Osteoblast (primary cell): ENCODE measurements around the gene SNCAIP. TPM values are rescaled to one million over a fixed set of nuclear protein-coding genes. Genes with fewer than 3 reads are reported as not detected.

Source experiments
- DNase-seq: peaks from one replicate; pipeline ENCODE4 v3.0.0; 2011; ENCODE audit warnings: low spot score, mixed read lengths; ENCODE audit not compliant: insufficient read length; ENCODE audit errors: missing footprints
- H2AFZ ChIP-seq: 2 replicates; pipeline ENCODE4 v1.6.0; 2011; ENCODE audit warnings: mild to moderate bottlenecking, low read length
- H3K27ac ChIP-seq: 2 replicates; pipeline ENCODE4 v1.5.1; 2011; ENCODE audit warnings: mild to moderate bottlenecking, low read depth, low read length, moderate library complexity
- H3K27me3 ChIP-seq: 2 replicates; pipeline ENCODE4 v1.6.0; 2012; ENCODE audit warnings: mild to moderate bottlenecking, control low read depth, inconsistent platforms, low read length, moderate library complexity; ENCODE audit not compliant: insufficient read depth
- H3K36me3 ChIP-seq: 2 replicates; pipeline ENCODE4 v1.5.1; 2011; ENCODE audit warnings: mild to moderate bottlenecking, low read length, control low read depth, moderate library complexity; ENCODE audit not compliant: insufficient read depth
- H3K4me1 ChIP-seq: 2 replicates; pipeline ENCODE4 v1.5.1; 2011; ENCODE audit warnings: mild to moderate bottlenecking, low read length, control low read depth, moderate library complexity; ENCODE audit not compliant: insufficient read depth
- H3K4me2 ChIP-seq: 2 replicates; pipeline ENCODE4 v1.6.0; 2011; ENCODE audit warnings: mild to moderate bottlenecking, low read length; ENCODE audit not compliant: insufficient read depth
- H3K4me3 ChIP-seq: fragments of 200-600 bp; sonication (generic); 3 replicates; pipeline ENCODE4 v1.5.1; 2012; ENCODE audit warnings: mild to moderate bottlenecking, low read length, inconsistent platforms; ENCODE audit not compliant: insufficient read depth
- H3K79me2 ChIP-seq: 2 replicates; pipeline ENCODE4 v1.6.0; 2012; ENCODE audit warnings: mild to moderate bottlenecking, low read length, control low read depth, inconsistent platforms; ENCODE audit not compliant: insufficient read depth
- H3K9me3 ChIP-seq: 2 replicates; pipeline ENCODE4 v1.5.1; 2011; ENCODE audit warnings: low read depth, low read length, control low read depth
- H4K20me1 ChIP-seq: 2 replicates; pipeline ENCODE4 v1.6.0; 2012; ENCODE audit warnings: mild to moderate bottlenecking, low read length, control low read depth; ENCODE audit not compliant: insufficient read depth
- total RNA-seq: library from RNA; depleted of rRNA; stranded (reverse); fragments of >200 nt; gene quantifications from 2 replicates; pipeline ENCODE4 v1.2.3, GENCODE V29; 2012
- TF ChIP-seq, protein P1 (sequence below): IDR thresholded peaks from 2 replicates; pipeline ENCODE4 v1.5.1; 2011; ENCODE audit warnings: mild to moderate bottlenecking, low read depth, low read length, moderate library complexity; ENCODE audit errors: extremely low read depth

SNCAIP gene
- total RNA-seq, 1 donor = 6.2 TPM

DNA sequence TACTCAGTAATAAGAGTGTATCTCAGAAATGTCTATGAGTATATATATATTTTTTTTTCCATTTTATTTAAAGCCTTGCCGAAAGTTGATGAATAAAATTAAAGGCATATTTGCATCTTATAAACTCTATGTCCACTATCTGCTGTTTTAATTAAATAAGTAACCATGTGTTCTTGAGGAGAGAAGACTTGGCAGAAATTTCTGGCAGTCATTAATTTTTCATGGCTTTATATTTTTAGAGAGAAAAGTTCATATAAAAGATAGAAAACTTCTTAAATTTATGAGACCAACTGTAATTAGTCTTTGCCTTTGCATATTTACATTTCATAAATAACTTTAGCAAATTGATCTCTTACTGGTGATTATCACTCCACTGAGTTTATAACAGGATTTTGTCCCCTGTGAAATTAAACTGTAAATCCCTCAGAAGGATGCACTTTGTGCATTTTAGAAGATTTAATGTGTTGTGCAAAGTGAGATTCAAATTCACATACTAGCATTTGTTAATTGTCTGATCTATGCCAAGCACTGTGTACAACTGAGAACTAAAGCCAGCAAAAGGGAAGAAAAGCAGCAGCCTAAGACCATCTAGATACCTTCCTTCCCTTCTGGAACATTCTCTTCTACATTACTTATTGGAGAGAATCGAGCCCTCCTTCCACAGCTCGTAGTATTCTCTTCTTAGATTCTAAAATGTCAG, 108.7 kb downstream of the SNCAIP start:
- H3K4me3 ChIP-seq = no peak overlapping the region
- no peaks in the 10 kb centered on the region for H3K27me3 ChIP-seq
- H2AFZ ChIP-seq = no peak overlapping the region
- H4K20me1 ChIP-seq = no peaks in the 10 kb centered on the region
- DNase-seq = no peak
- H3K27ac ChIP-seq = no peak overlapping the region
- TF ChIP-seq, protein P1, sequence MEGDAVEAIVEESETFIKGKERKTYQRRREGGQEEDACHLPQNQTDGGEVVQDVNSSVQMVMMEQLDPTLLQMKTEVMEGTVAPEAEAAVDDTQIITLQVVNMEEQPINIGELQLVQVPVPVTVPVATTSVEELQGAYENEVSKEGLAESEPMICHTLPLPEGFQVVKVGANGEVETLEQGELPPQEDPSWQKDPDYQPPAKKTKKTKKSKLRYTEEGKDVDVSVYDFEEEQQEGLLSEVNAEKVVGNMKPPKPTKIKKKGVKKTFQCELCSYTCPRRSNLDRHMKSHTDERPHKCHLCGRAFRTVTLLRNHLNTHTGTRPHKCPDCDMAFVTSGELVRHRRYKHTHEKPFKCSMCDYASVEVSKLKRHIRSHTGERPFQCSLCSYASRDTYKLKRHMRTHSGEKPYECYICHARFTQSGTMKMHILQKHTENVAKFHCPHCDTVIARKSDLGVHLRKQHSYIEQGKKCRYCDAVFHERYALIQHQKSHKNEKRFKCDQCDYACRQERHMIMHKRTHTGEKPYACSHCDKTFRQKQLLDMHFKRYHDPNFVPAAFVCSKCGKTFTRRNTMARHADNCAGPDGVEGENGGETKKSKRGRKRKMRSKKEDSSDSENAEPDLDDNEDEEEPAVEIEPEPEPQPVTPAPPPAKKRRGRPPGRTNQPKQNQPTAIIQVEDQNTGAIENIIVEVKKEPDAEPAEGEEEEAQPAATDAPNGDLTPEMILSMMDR = no peak
- no peaks in the 10 kb centered on the region for H3K79me2 ChIP-seq
- H3K4me2 ChIP-seq = no peak overlapping the region
- no peaks in the 10 kb centered on the region for H3K4me1 ChIP-seq
- H3K9me3 ChIP-seq = no peaks in the 10 kb centered on the region
- no peaks in the 10 kb centered on the region for H3K36me3 ChIP-seq

DNA sequence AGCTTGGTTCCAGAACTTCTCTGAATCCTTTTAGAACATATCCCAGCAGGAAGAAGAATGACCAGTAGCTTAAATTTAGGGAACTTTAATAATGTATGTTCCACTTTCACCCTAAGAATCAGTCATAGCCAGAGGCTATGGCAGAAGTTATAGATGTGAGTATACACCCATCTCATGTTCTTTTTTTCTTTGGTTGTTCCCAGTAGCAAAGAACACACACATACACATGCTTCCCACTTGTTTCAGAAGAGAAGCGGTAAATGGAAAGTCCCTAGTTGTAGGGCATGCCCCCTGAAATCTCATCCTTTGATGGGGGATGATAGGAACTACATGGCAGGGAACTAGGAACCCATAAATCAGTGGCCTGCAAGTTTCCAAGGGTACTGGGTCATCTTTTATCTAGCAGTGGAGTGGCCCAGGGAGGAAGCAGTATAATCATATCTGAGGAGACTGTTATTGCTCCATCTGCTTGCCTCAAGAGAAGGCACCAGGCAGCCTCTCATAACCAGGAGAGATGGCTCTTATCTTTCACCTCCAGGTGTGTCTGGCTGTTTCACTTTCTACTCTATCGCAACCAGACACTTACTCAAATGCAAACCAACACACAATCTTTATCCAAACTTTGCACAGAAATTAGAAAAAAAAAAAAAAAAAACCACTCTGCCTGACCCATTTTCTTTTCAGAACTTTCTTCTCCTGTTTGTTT, 109.5 kb downstream of the SNCAIP start:
- Histone ChIP-seq H3K4me1 (no peaks in the 10 kb centered on the region), H2AFZ (no peak overlapping the region), H3K4me3 (no peak overlapping the region), H3K4me2 (no peak overlapping the region), H3K79me2 (no peaks in the 10 kb centered on the region), H3K27me3 (no peaks in the 10 kb centered on the region), H4K20me1 (no peaks in the 10 kb centered on the region), H3K9me3 (no peaks in the 10 kb centered on the region), H3K27ac (no peak overlapping the region), H3K36me3 (no peaks in the 10 kb centered on the region)
- no peak for DNase-seq
- TF ChIP-seq, protein P1 = no peak

DNA sequence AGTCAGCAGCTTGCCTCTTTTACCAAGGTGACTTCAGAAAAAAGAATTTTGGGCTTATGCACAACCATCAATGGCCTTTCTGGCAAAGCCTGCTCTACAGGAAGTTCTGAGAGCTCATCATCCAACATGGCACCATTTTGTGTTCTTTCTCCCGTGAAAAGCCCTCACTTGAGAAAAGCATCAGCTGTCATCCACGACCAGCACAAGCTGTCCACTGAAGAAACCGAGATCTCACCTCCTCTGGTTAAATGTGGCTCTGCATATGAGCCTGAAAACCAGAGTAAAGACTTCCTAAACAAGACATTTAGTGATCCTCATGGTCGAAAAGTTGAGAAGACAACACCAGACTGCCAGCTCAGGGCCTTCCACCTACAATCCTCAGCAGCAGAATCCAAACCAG, 111.2 kb downstream of the SNCAIP start:
- H4K20me1 ChIP-seq = no peaks in the 10 kb centered on the region
- no peak overlapping the region for H3K27ac ChIP-seq
- H3K9me3 ChIP-seq = no peaks in the 10 kb centered on the region
- no peaks in the 10 kb centered on the region for H3K4me1 ChIP-seq
- no peak for DNase-seq
- H3K27me3 ChIP-seq = no peaks in the 10 kb centered on the region
- H2AFZ ChIP-seq = no peak overlapping the region
- no peak overlapping the region for H3K4me2 ChIP-seq
- no peaks in the 10 kb centered on the region for H3K79me2 ChIP-seq
- H3K4me3 ChIP-seq = no peak overlapping the region
- TF ChIP-seq, protein P1 = no peak
- no peaks in the 10 kb centered on the region for H3K36me3 ChIP-seq

DNA sequence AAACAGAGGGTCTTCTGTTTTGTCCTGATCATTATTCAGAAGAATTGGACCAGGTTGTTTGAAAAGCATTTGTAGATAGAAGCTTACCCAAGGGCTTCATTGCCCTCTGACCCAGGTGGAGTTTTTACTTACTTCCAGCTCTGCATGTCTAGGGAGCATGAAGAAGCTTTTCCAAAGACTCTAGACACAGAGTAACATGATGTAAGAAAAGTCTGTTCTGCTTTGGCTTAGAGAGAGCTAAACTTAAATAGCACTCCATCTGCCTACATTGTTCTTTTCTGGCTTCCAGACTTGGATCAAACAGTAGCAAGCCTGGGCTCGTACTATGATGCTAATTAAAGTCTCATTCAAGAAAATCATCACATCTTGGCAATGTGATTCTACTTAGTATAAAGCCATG, 112.1 kb downstream of the SNCAIP start:
- Histone ChIP-seq H3K9me3 (no peaks in the 10 kb centered on the region), H3K27me3 (no peaks in the 10 kb centered on the region), H3K27ac (no peak overlapping the region), H4K20me1 (no peaks in the 10 kb centered on the region), H3K4me3 (no peak overlapping the region), H3K36me3 (no peaks in the 10 kb centered on the region), H2AFZ (no peak overlapping the region), H3K4me2 (no peak overlapping the region), H3K4me1 (no peaks in the 10 kb centered on the region), H3K79me2 (no peaks in the 10 kb centered on the region)
- TF ChIP-seq, protein P1 = no peak
- DNase-seq = no peak
